Memory B cell (primary cell): ENCODE results near the gene CLK2.

Experiments
- ATAC-seq: fragments of 150-1000 bp; cut with Tn5 transposase; 2 replicates; pipeline ENCODE4 v1.10.0; 2021; ENCODE audit warnings: low read depth, mild to moderate bottlenecking, moderate library complexity
- DNase-seq, 2 donors: peaks; one replicate each; pipeline ENCODE4 v3.0.0; 2022; ENCODE audit warnings: low spot score in 2 of 2
- H3K27ac Mint-ChIP-seq: one replicate; pipeline ENCODE4 v1.8.0; 2022; ENCODE audit warnings: mild to moderate bottlenecking, moderate library complexity, mixed read lengths
- H3K27me3 Mint-ChIP-seq: one replicate; pipeline ENCODE4 v1.8.0; 2022; ENCODE audit warnings: mixed read lengths
- H3K36me3 Mint-ChIP-seq: one replicate; pipeline ENCODE4 v1.8.0; 2022; ENCODE audit warnings: mild to moderate bottlenecking, mixed read lengths
- H3K4me1 Mint-ChIP-seq: one replicate; pipeline ENCODE4 v1.8.0; 2022; ENCODE audit warnings: mixed read lengths
- H3K4me3 Mint-ChIP-seq: one replicate; pipeline ENCODE4 v1.8.0; 2022; ENCODE audit warnings: mild to moderate bottlenecking, moderate library complexity, mixed read lengths
- H3K9me3 Mint-ChIP-seq: one replicate; pipeline ENCODE4 v1.8.0; 2022; ENCODE audit warnings: mixed read lengths

CLK2 gene

DNA sequence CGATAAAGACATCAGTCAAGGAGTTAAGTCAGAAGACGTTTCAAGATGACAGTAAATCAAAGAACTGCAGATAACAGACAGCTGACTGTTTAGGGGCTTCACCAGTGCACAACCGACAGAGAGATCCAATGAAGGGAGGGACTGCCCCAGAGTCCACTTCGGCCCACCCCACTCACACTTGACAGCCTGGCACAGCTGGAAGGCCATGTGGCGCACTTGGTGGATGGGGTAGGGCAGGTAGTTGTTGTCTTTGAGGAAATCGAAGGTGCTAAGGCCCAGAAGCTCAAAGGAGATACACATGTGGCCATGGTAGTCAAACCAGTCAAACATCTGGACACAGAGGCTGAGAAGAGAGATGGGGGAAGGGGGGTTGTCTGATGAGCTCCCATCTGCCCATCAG lies 6.8 kb downstream of the CLK2 start:
- Mint-ChIP-seq H3K27ac (no peak overlapping the region), H3K9me3 (no peaks in the 10 kb centered on the region), H3K4me3 (no peak overlapping the region), H3K36me3 (peaks cover 25% of the 10 kb centered on the region), H3K27me3 (no peaks in the 10 kb centered on the region), H3K4me1 (peaks cover 10% of the 10 kb centered on the region)
- ATAC-seq (no peak), DNase-seq (no peak)

DNA sequence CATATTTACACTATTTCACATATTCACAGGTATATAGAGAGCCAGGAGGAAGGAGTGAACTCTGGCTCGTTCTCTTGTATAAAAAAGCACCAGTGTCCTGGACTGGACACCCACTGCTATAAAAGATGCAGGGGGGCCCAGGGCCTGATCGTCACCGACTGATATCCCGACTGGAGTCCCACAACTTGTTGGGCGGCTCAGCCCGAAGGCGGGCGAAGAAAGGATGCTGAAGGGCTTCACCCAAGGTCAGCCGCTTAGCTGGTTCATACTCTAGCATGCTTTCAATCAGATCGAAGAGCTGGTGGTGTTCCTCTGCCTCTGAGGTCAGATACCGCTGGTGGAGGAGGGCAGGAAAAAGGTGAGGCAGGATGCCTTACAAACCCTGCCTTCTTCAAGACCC lies 10.2 kb downstream of the CLK2 start:
- Mint-ChIP-seq H3K4me3 (peak overlapping the region; percentile 92), H3K27ac (peak overlapping the region; percentile 78), H3K4me1 (peaks cover 18% of the 10 kb centered on the region), H3K27me3 (no peaks in the 10 kb centered on the region), H3K9me3 (no peaks in the 10 kb centered on the region), H3K36me3 (peaks cover 24% of the 10 kb centered on the region)
- DNase-seq (no peak), ATAC-seq (no peak)

DNA sequence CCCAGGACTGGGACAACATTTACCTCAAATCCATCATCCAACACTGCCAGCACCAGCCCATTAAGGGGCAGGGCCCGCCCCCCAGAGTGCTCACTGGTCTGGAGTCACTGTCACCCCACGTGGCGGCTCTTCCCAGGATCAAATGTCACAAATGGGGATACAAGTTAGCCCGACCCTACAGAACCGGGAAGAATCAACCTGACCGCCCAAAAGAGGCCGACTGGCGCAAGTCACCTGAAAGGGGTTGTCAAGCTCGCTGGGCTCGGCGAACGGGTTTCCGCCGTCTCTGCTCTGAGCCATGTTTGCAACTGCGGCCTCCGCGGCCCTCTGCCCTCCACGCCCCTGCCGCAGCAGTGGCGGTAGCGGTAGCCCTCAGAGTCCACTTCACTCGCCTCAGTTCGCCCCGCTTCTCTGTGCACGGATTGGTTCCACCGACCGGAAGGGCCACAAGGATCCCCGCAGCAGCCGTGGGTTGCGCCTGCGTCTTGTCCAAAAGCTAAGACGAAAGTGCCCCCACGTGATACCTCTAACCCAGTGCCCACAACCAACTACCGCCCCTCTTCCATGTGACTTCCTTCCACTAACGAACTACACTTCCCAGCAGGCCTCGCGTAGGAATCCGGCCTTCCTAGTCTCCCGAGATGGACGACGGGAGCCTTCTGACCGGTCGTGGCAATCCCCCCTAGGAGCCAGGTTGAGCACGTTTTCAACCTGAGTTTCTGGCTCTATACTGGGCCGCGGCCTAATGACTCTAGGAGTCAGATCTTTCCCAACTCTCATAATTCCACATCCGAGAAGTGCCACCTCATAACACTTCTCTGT lies 11.2 kb downstream of the CLK2 start, which contains the start of gene SCAMP3:
Gene SCAMP3 (minus strand): TSS at position 509 of the 822 bp plus-strand sequence. CDS start 209 bp downstream, at position 300.
- H3K36me3 Mint-ChIP-seq, result peaks cover 27% of the 10 kb centered on the region
- peak; percentile 99 for ATAC-seq
- H3K27me3 Mint-ChIP-seq, result no peaks in the 10 kb centered on the region
- peak; percentile 72 to 74 for DNase-seq
- peaks cover 17% of the 10 kb centered on the region for H3K4me1 Mint-ChIP-seq
- no peaks in the 10 kb centered on the region for H3K9me3 Mint-ChIP-seq
- H3K27ac Mint-ChIP-seq, result peak within 1 kb of the TSS; percentile 78
- H3K4me3 Mint-ChIP-seq, result peak within 1 kb of the TSS; percentile 92

DNA sequence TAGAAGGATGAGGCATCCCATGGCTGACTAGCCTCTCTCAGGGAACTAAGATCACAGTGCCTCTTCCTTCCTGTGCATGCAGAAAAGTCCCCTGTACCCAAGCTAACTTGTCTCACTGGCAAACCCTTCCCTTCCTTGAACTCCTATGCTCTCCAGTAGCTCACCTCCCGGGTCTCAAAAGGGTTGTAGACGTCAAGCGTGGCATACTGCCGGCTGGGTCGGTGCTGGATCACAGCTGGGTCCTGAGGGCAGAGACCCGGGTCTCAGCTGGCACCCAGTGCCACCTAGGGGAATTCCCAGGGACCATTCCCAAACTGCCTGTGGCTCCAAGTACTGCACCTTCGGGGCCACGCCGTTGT lies 11.8 kb downstream of the CLK2 start:
- H3K4me3 Mint-ChIP-seq, result peak overlapping the region; percentile 92
- no peaks in the 10 kb centered on the region for H3K9me3 Mint-ChIP-seq
- H3K27ac Mint-ChIP-seq, result peak overlapping the region; percentile 78
- H3K36me3 Mint-ChIP-seq, result peaks cover 27% of the 10 kb centered on the region
- no peak for ATAC-seq
- H3K27me3 Mint-ChIP-seq, result no peaks in the 10 kb centered on the region
- H3K4me1 Mint-ChIP-seq, result peaks cover 23% of the 10 kb centered on the region
- no peak for DNase-seq

DNA sequence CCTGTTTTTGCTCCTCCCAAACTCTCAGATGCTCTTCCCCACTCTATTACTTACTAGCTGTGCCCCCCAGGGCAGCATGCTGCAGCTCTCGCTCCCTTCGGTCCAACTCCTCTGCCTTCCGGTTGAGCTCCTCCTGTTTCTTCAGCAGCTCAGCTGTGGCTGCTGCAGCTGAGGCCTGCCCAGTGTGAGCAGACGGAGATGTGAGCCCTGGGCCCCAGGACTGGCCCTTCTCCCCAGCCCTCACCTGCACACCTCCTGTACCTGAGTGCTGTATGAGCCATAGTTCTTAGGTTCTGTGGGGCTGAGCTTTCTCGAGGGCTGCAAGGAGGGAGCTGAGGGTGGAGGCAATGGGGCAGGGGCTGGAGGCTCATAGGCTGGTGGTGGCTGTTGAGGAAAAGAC lies 13.0 kb downstream of the CLK2 start:
- no peak for ATAC-seq
- H3K27me3 Mint-ChIP-seq, result no peaks in the 10 kb centered on the region
- H3K36me3 Mint-ChIP-seq, result peaks cover 23% of the 10 kb centered on the region
- H3K4me1 Mint-ChIP-seq, result peaks cover 30% of the 10 kb centered on the region
- no peak for DNase-seq
- peak overlapping the region; percentile 19 for H3K4me3 Mint-ChIP-seq
- H3K27ac Mint-ChIP-seq, result peak overlapping the region; percentile 25
- H3K9me3 Mint-ChIP-seq, result no peaks in the 10 kb centered on the region

DNA sequence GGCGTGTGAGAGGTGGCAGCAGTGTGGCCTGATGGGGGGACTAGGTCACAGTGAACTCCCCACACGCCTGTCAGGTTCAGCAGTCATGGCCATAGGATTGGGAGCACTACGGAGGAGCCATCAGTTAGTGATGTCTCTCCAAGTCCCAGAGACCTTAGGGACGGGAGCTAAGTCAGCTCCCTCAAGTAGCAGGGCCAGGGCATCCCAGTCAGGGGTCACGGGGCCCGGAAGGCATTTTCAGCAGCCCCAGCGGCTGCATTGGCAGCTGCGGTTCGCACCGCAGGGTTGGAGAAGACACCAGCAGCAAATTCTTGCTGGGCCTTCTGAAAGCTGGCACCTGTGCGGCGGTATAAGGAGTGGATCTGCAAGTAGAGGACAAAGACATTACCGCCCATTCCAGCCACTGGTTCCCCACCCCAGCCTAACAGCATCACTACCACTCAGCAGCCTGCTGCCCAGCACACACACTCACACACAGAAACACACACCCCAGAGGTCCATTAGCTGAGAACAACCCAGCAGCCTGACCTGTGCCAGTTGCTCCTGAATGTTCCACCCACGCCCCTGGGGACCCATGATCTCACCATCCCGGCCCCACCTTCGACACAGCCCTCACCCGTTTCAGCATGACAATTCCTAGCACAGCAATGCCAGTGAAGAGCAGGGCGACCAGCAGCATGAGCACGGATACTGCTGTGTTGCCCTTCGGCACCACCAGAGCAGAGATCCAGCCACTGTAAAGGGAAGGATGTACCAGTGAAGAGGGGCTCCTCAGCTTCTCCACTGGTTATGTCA lies 17.0 kb downstream of the CLK2 start:
- H3K27me3 Mint-ChIP-seq, result no peaks in the 10 kb centered on the region
- DNase-seq (no peak), ATAC-seq (no peak)
- no peak overlapping the region for H3K27ac Mint-ChIP-seq
- H3K36me3 Mint-ChIP-seq, result peaks cover 16% of the 10 kb centered on the region
- H3K4me3 Mint-ChIP-seq, result peak overlapping the region; percentile 90
- H3K4me1 Mint-ChIP-seq, result peaks cover 39% of the 10 kb centered on the region
- H3K9me3 Mint-ChIP-seq, result no peaks in the 10 kb centered on the region

DNA sequence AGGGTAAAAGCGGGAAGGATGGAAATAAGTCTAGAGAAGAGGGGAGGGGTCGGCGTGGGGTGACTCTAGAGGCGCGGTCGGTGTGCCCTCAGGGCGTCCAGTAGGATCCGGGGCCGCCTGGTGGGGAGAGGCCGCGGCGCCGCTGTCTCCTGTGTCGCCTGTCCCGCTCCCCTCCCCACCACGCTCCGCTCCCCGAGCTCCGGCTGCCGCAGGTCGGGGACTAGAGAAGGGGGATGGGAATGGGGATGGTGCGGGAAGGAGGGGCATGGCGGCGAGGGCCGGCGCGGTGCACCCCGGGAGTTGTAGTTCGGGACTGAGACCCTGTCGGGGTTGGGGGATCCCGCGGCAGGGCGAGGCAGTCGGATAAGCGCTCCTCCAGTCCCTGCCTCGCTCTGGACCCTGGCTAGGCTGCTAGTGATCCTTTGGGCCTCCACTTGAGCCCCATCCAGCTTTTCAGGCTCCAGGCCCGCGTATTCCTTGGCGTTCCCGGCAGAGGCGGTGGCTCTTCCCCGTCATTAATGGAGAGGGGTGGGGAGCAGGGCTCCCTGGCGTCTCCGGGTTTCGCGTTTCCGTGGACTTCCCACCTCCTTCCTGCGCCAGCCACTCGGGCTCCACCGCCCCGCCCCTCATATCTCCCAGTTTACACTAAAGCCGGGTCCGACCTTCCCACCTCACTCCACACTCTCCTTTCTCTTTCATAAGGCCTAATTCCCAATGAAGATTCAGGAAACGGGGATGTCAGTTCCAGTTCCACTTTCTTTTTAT lies 17.9 kb downstream of the CLK2 start, which contains the start of gene ENTREP3:
Gene ENTREP3 (minus strand): TSS at position 241 of the 765 bp plus-strand sequence. CDS start 606 bp downstream, outside the sequence.
- peaks cover 14% of the 10 kb centered on the region for H3K36me3 Mint-ChIP-seq
- H3K4me1 Mint-ChIP-seq, result peaks cover 35% of the 10 kb centered on the region
- peak within 1 kb of the TSS; percentile 81 for H3K27ac Mint-ChIP-seq
- peak; percentile 54 to 62 for DNase-seq
- peak within 1 kb of the TSS; percentile 90 for H3K4me3 Mint-ChIP-seq
- no peaks in the 10 kb centered on the region for H3K27me3 Mint-ChIP-seq
- no peaks in the 10 kb centered on the region for H3K9me3 Mint-ChIP-seq
- ATAC-seq, result peak; percentile 63

DNA sequence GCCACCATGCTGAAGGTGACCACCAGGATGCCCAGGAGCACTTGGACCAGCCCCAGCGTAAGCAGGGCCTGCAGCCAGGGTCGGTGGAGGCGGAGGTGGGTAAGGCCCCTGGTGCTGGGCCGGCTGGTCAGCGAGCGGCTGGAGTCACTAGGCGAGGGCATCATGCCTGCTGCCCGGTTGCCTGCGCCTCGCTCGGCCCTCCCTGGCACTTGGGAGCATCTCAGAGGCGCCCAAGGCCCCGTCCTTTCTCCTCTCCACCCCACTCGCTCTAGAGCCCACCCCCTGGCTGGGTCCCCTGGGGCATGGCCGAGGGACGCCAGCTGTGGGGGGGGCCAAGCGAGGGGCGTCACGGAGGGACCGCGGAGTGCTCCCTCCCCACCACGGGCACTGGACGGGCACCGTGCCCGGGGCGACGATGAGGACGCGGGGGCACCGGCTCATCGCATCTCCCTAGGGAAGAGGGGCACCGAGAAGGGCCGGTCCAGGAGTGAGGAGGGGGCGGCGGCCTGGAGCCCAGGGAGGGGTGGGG lies 18.5 kb downstream of the CLK2 start:
- Mint-ChIP-seq H3K36me3 (peaks cover 12% of the 10 kb centered on the region), H3K4me1 (peaks cover 35% of the 10 kb centered on the region), H3K27ac (no peak overlapping the region), H3K9me3 (no peaks in the 10 kb centered on the region), H3K4me3 (peak overlapping the region; percentile 90), H3K27me3 (no peaks in the 10 kb centered on the region)
- ATAC-seq (no peak), DNase-seq (no peak)

DNA sequence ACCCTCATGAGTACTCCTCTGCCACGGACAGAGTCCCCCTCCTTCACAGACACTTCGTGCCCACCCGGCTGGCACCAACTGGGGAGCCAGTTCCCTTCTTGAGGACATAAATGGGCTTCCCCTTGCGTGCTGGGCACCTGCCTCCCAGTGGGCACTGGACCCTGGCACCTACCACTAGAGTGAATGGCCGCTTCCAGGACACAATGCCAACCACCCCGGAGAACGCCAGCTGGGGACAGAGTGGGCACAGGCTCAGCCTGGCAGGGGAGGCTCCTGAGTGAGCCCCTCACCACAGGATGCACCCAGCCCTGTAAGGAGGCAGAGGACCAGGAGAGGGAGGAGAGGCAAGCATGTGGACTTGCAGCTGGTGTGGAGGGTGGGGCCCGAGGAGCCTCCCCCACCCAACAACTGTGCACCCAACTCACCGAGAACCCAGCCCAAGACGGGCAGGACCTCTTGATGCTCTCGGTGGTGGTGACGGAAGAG lies 19.0 kb downstream of the CLK2 start:
- no peak for DNase-seq
- Mint-ChIP-seq H3K4me1 (peaks cover 35% of the 10 kb centered on the region), H3K27ac (peak overlapping the region; percentile 81), H3K36me3 (peaks cover 12% of the 10 kb centered on the region), H3K9me3 (no peaks in the 10 kb centered on the region), H3K4me3 (peak overlapping the region; percentile 84), H3K27me3 (no peaks in the 10 kb centered on the region)
- ATAC-seq, result no peak

DNA sequence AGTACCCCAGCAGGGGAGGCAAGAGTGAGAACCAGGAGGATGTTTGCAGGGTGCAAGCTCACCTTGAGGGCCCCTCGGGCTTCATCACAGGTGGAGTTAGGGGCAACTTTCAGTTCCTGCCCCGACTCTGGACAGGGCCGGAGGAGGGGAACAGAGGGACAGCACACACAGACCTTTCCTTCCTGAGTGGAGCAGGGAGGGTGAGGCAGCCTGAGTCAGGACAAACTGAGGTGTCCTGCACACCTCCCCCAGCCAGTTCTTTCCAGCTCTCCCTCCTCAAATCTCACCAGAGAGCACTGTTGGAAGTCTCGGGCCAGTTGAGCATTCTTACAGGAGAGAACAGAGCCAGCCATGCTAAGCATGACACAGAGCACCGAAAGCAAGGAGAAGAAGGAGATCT lies 19.5 kb downstream of the CLK2 start:
- Mint-ChIP-seq H3K9me3 (no peaks in the 10 kb centered on the region), H3K27ac (peak overlapping the region; percentile 81), H3K4me3 (peak overlapping the region; percentile 84), H3K36me3 (peaks cover 12% of the 10 kb centered on the region), H3K27me3 (no peaks in the 10 kb centered on the region), H3K4me1 (peaks cover 35% of the 10 kb centered on the region)
- no peak for ATAC-seq
- DNase-seq, result no peak

DNA sequence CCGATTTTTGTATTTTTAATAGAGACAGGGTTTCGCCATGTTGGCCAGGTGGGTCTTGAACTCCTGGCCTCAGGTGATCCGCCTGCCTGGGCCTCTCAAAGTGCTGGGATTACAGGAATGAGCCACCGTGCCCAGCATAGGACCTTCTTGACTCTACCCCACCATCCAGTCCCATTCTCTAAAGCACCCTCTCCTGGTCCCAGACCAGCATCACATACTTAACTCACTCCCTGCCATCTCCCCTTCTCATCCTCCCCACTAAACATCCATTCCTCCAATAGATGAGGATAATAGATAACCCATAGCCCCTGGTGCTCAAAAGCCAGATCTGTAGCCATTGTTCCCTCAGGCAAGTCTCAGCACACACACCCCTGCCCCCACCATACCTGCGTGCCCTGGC lies 20.1 kb downstream of the CLK2 start:
- no peaks in the 10 kb centered on the region for H3K27me3 Mint-ChIP-seq
- ATAC-seq, result no peak
- peaks cover 9% of the 10 kb centered on the region for H3K36me3 Mint-ChIP-seq
- H3K4me3 Mint-ChIP-seq, result peak overlapping the region; percentile 84
- peak overlapping the region; percentile 81 for H3K27ac Mint-ChIP-seq
- DNase-seq, result no peak
- no peaks in the 10 kb centered on the region for H3K9me3 Mint-ChIP-seq
- peaks cover 35% of the 10 kb centered on the region for H3K4me1 Mint-ChIP-seq

DNA sequence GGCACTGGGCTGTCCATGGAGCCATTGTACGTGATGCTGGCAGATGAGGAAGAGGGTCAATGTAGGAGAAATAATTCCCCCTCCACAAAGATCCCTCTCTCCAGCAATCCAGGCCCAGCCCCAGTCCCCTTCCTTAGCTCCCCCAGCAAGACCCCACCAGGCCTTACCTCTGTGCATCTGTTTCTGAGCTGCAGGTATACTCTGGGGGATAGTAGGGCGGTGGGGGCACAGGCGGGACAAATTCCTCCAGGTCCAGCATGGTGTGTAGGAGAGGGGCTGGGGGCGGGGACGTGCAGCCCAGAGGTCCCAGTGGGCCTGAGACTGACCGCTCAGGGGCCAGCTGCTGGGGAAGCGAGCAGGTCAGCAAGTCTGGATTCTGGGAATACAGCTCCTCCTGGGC lies 21.7 kb downstream of the CLK2 start:
- H3K4me3 Mint-ChIP-seq, result no peak overlapping the region
- no peaks in the 10 kb centered on the region for H3K27me3 Mint-ChIP-seq
- DNase-seq (no peak), ATAC-seq (no peak)
- no peaks in the 10 kb centered on the region for H3K36me3 Mint-ChIP-seq
- no peak overlapping the region for H3K27ac Mint-ChIP-seq
- H3K4me1 Mint-ChIP-seq, result peaks cover 29% of the 10 kb centered on the region
- H3K9me3 Mint-ChIP-seq, result no peaks in the 10 kb centered on the region

DNA sequence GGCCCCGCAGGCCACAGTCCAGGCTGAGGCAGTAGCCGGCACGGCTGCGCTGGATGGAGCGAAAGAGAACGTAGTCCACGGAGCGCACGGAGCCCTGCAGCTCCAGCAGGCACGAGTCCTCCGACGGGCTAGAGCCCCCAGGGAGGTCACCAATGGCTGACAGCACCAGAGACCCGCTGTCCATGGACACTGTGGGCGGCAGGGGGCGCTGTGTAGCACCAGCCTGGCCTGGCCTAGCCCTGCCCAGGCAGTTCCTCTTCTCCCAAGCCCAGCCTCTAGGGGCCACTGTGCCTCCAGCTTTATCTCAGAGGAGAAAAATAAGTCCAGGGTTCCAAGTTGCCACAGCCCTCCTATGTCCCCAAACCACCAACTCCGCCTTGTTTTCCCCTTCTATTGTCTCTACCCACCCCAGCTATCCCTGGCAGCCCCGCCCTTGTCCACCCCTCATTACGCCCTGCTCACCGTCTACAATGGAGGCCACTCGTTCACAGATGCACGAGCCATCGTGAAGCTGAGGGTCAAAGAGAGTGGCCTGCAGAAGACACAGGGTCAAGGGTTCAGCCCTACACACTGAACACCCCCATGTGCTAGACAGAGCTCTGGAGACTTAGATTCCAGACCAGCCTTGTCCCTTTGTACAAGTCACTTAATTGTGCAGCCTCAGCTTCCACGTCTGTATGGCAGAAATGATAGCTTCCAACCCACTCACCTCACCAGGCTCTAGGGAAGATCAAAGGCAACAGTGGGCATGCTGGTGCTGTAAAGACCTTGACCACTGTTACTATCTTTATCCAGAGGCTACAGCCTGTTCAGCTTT lies 22.5 kb downstream of the CLK2 start:
- ATAC-seq, result peak; percentile 94
- no peaks in the 10 kb centered on the region for H3K9me3 Mint-ChIP-seq

More for the DNA sequence above, 22.5 kb downstream of the CLK2 start:
- Mint-ChIP-seq H3K27ac (no peak overlapping the region), H3K4me1 (peaks cover 28% of the 10 kb centered on the region), H3K27me3 (no peaks in the 10 kb centered on the region), H3K4me3 (peak overlapping the region; percentile 61), H3K36me3 (no peaks in the 10 kb centered on the region)
- DNase-seq, result peak; percentile 98
